SK-N-SH treated with all-trans-retinoic acid at 6 μM for 48 hours (cell line): Measurements from ENCODE around the gene DHX36.

Experiments used
- ARNTL ChIP-seq: fragments of 450-650 bp; formaldehyde crosslinking; IDR thresholded peaks from 2 replicates; pipeline ENCODE4 v1.5.0; 2020; ENCODE audit warnings: low read depth, mild to moderate bottlenecking, moderate library complexity, borderline replicate concordance
- CREB5 ChIP-seq: fragments of 250-450 bp; sonication (Bioruptor Pico); IDR thresholded peaks from 2 replicates; pipeline ENCODE4 v1.5.1; 2020; ENCODE audit warnings: low read depth, mild to moderate bottlenecking, moderate library complexity
- ISL1 ChIP-seq: fragments of 250-450 bp; sonication (Bioruptor Pico); IDR thresholded peaks from 2 replicates; pipeline ENCODE4 v2.1.2; 2022; ENCODE audit warnings: mild to moderate bottlenecking, moderate library complexity
- OSR1 ChIP-seq: fragments of 250-450 bp; sonication (Bioruptor Pico); IDR thresholded peaks from 2 replicates; pipeline ENCODE4 v1.8.0; 2022; ENCODE audit warnings: moderate library complexity, mild to moderate bottlenecking, inconsistent platforms
- PATZ1 ChIP-seq: fragments of 250-450 bp; sonication (Bioruptor Pico); IDR thresholded peaks from 2 replicates; pipeline ENCODE4 v1.8.0; 2020; ENCODE audit warnings: mild to moderate bottlenecking, moderate library complexity, borderline replicate concordance
- RARB ChIP-seq: fragments of 250-450 bp; sonication (Bioruptor Pico); IDR thresholded peaks from 2 replicates; pipeline ENCODE4 v1.8.0; 2021; ENCODE audit warnings: mild to moderate bottlenecking, moderate library complexity
- SNAI2 ChIP-seq: fragments of 250-450 bp; sonication (Bioruptor Pico); IDR thresholded peaks from 2 replicates; pipeline ENCODE4 v1.5.0; 2020; ENCODE audit warnings: mild to moderate bottlenecking, moderate library complexity
- ZC3H10 ChIP-seq: fragments of 250-450 bp; sonication (Bioruptor Pico); IDR thresholded peaks from 2 replicates; pipeline ENCODE4 v1.5.1; 2021; ENCODE audit warnings: mild to moderate bottlenecking, moderate library complexity
- ZFP30 ChIP-seq: fragments of 450-650 bp; formaldehyde crosslinking; IDR thresholded peaks from 2 replicates; pipeline ENCODE4 v1.5.0; 2022; ENCODE audit warnings: mild to moderate bottlenecking, moderate library complexity
- ZNF8 ChIP-seq: fragments of 450-650 bp; formaldehyde crosslinking; IDR thresholded peaks from 2 replicates; pipeline ENCODE4 v1.5.0; 2020; ENCODE audit warnings: mild to moderate bottlenecking, moderate library complexity

DNA sequence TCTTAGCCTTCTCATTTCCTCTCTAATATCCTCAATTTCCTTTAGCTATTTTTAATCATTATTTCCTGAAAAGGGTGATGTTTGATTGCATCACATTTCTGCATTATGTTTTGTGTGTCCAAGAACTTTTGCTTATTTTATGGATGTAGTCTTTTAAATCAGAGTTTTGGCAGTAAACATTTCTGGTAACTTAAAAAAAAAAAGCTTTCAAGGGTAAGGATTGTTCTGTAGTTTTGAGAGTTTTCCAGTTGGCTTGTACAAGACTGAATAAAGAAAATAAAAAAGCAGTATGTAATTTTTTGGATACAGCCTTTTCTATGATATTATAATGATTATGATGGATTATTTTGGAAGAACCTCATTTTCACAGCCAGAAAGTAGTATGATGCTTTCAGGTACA, 99.4 kb downstream of the DHX36 start:
- TF ChIP-seq CREB5 (CRISPR knock-in tag) (no peak), PATZ1 (no peak), ZFP30 (CRISPR knock-in tag) (no peak), ZC3H10 (CRISPR knock-in tag) (no peak), ARNTL (no peak), OSR1 (CRISPR knock-in tag) (no peak), ISL1 (CRISPR knock-in tag) (no peak), ZNF8 (CRISPR knock-in tag) (no peak), SNAI2 (CRISPR knock-in tag) (no peak), RARB (CRISPR knock-in tag) (no peak)
